HL-60 (cell line): ENCODE results near the gene CADM1.

Experiments
- DNase-seq, 2 experiments: peaks; one replicate each; pipeline ENCODE4 v3.0.0-alpha.2; 2010 to 2020; ENCODE audit warnings: low read depth in 1 of 2, low spot score in 1 of 2
- H3K27ac ChIP-seq: fragments of 250-450 bp; sonication (Bioruptor Pico); replicated peaks from 2 replicates; pipeline ENCODE4 v1.5.1; 2020; ENCODE audit warnings: mild to moderate bottlenecking, moderate library complexity
- H3K27me3 ChIP-seq: fragments of 250-450 bp; sonication (Bioruptor Pico); 2 replicates; pipeline ENCODE4 v1.5.1; 2021; ENCODE audit warnings: mild to moderate bottlenecking, moderate library complexity; ENCODE audit not compliant: insufficient read depth, poor library complexity, severe bottlenecking
- H3K4me3 ChIP-seq: replicated peaks from 2 replicates; pipeline ENCODE4 v1.5.1; 2011; ENCODE audit warnings: mild to moderate bottlenecking, control low read depth, low read length; ENCODE audit not compliant: insufficient read depth
- GABPA ChIP-seq: IDR thresholded peaks from 2 replicates; pipeline ENCODE4 v1.6.1; 2012; ENCODE audit warnings: low read depth
- POLR2AphosphoS5 ChIP-seq: IDR thresholded peaks from 2 replicates; pipeline ENCODE4 v1.6.1; 2012; ENCODE audit warnings: low read depth
- SPI1 ChIP-seq: IDR thresholded peaks from 2 replicates; pipeline ENCODE4 v1.6.1; 2012; ENCODE audit warnings: low read depth, mild to moderate bottlenecking, borderline replicate concordance
- TF ChIP-seq, protein P1 (sequence below): IDR thresholded peaks from 2 replicates; pipeline ENCODE4 v1.6.1; 2012; ENCODE audit warnings: low read depth; ENCODE audit not compliant: insufficient replicate concordance
- TF ChIP-seq, protein P2 (sequence below): IDR thresholded peaks from one replicate; pipeline ENCODE4 v1.5.1; 2011; ENCODE audit warnings: low read length, control low read depth, inconsistent platforms; ENCODE audit not compliant: insufficient read depth

The CADM1 gene

DNA sequence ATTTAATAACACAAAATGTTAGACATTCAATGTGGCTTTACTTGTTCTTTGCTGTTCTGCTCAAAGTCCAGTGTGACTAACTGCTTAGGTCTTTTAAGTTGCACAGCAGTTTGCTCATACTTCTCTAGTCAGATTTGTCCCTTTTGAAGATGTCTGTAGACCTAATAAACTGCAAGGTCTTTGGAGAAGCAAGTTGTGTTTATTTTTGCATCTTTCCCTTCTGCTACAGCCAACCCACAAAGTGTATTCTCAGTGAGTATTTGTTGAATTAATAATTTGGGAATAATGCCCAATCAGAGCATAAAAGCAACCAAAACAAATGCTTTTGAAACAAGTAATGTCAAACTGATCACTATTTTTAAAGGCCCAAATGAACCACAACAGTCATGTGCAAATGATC is 312.5 kb downstream of the CADM1 start:
- TF ChIP-seq SPI1, result no peak
- TF ChIP-seq, protein P1, sequence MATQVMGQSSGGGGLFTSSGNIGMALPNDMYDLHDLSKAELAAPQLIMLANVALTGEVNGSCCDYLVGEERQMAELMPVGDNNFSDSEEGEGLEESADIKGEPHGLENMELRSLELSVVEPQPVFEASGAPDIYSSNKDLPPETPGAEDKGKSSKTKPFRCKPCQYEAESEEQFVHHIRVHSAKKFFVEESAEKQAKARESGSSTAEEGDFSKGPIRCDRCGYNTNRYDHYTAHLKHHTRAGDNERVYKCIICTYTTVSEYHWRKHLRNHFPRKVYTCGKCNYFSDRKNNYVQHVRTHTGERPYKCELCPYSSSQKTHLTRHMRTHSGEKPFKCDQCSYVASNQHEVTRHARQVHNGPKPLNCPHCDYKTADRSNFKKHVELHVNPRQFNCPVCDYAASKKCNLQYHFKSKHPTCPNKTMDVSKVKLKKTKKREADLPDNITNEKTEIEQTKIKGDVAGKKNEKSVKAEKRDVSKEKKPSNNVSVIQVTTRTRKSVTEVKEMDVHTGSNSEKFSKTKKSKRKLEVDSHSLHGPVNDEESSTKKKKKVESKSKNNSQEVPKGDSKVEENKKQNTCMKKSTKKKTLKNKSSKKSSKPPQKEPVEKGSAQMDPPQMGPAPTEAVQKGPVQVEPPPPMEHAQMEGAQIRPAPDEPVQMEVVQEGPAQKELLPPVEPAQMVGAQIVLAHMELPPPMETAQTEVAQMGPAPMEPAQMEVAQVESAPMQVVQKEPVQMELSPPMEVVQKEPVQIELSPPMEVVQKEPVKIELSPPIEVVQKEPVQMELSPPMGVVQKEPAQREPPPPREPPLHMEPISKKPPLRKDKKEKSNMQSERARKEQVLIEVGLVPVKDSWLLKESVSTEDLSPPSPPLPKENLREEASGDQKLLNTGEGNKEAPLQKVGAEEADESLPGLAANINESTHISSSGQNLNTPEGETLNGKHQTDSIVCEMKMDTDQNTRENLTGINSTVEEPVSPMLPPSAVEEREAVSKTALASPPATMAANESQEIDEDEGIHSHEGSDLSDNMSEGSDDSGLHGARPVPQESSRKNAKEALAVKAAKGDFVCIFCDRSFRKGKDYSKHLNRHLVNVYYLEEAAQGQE, result no peak
- Histone ChIP-seq H3K27ac (no peak overlapping the region), H3K4me3 (no peak overlapping the region), H3K27me3 (peaks cover 7% of the 10 kb centered on the region)
- DNase-seq, result no peak

DNA sequence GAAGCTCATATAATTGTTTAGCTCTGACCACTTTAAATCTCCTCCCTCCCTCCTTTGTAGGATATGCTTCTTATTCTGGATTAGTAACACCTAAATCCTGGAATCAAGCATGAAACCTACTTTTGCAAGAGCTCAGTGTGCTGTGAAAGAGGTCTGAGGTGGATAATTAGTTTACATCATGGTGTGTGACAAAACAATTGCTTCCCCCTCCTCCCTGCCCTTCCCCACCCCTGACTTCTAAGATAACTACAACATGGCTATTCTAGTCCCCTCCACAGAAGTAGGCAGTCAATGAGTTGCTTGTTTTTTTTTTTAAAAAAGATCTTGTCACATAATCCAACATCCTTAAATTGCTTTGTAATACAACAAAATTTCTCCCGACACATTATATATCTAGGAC is 314.0 kb downstream of the CADM1 start:
- TF ChIP-seq POLR2AphosphoS5 (no peak), SPI1 (no peak), GABPA (no peak)
- TF ChIP-seq, protein P2, sequence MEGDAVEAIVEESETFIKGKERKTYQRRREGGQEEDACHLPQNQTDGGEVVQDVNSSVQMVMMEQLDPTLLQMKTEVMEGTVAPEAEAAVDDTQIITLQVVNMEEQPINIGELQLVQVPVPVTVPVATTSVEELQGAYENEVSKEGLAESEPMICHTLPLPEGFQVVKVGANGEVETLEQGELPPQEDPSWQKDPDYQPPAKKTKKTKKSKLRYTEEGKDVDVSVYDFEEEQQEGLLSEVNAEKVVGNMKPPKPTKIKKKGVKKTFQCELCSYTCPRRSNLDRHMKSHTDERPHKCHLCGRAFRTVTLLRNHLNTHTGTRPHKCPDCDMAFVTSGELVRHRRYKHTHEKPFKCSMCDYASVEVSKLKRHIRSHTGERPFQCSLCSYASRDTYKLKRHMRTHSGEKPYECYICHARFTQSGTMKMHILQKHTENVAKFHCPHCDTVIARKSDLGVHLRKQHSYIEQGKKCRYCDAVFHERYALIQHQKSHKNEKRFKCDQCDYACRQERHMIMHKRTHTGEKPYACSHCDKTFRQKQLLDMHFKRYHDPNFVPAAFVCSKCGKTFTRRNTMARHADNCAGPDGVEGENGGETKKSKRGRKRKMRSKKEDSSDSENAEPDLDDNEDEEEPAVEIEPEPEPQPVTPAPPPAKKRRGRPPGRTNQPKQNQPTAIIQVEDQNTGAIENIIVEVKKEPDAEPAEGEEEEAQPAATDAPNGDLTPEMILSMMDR, result no peak
- TF ChIP-seq, protein P1, result no peak
- DNase-seq, result no peak
- Histone ChIP-seq H3K27ac (no peak overlapping the region), H3K4me3 (no peak overlapping the region), H3K27me3 (peaks cover 2% of the 10 kb centered on the region)

DNA sequence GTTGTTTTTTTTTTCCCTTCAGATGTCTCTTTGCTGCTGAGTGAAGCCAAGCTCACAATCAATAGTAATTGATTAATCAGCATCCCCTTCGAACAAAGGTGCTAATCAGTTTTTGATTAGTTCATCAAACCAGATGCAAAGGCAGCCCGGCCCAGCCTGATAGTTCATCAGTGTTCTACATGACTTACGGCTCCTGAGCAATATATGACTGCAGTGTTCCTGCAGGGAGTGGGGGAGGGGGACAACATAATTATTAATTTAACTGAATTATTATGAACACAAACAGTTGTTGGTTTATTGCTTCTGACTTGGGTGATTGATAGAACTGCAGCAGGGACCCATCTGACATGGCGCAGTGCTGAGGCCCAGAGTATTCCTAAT is 315.3 kb downstream of the CADM1 start:
- Histone ChIP-seq H3K4me3 (no peak overlapping the region), H3K27me3 (peaks cover 2% of the 10 kb centered on the region), H3K27ac (no peak overlapping the region)
- no peak for DNase-seq
- TF ChIP-seq, protein P2, result no peak
- TF ChIP-seq SPI1, result no peak
- no peak for TF ChIP-seq POLR2AphosphoS5
- no peak for TF ChIP-seq GABPA
- TF ChIP-seq, protein P1, result no peak
